ENCODE data around the gene TUBB2B.

TUBB2B gene

DNA sequence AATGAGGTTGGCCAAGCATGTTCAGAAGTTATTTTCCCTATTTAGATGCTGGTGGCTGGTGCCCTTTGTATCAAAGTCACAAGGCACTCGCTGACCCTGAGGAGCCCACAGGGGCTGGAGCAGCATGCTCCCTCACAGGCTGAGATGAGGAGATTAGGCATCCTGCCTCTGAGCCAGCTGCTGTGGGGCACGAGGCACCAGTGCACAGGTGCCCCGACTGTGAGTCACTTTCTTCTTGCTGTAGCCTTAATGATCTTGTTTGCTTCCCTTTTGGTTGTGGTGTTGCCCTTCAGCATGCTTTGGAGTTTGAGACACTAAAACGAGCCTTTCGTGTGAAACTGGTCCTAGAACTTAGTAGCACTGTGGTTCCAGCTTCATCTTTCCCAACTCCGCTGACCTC, 35.6 kb upstream of the TUBB2B start:
- H3K4me3 ChIP-seq (replicated peaks; ENCODE audit: low read depth, low read length): no peak overlapping the region
- TF ChIP-seq, protein P1, sequence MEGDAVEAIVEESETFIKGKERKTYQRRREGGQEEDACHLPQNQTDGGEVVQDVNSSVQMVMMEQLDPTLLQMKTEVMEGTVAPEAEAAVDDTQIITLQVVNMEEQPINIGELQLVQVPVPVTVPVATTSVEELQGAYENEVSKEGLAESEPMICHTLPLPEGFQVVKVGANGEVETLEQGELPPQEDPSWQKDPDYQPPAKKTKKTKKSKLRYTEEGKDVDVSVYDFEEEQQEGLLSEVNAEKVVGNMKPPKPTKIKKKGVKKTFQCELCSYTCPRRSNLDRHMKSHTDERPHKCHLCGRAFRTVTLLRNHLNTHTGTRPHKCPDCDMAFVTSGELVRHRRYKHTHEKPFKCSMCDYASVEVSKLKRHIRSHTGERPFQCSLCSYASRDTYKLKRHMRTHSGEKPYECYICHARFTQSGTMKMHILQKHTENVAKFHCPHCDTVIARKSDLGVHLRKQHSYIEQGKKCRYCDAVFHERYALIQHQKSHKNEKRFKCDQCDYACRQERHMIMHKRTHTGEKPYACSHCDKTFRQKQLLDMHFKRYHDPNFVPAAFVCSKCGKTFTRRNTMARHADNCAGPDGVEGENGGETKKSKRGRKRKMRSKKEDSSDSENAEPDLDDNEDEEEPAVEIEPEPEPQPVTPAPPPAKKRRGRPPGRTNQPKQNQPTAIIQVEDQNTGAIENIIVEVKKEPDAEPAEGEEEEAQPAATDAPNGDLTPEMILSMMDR (IDR thresholded peaks at IDR 0.05; ENCODE audit: low read length, missing control alignments): no peak
- DNase-seq (ENCODE audit: low read depth): no peak

DNA sequence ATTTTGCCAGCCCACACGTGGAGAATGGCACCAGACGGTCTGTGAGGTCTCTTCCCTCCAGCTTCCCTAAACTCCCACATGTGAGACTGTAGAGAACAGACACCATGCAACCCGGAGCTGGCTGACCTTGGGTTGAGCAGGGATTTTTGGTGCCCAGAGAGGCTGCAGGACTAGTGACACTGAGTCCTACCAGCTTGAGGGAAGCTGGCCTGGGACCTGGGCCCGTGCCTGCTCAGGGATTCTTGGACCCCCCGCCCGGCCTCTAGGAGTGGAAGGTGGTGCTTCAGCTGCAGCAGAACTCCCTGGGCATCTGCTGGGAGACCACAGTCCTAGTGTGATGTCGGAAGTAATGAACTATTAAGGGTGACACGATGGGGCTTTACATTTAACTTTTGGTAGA, 34.5 kb upstream of the TUBB2B start:
- no peak overlapping the region for H3K4me3 ChIP-seq (replicated peaks; ENCODE audit: low read depth, low read length)
- TF ChIP-seq, protein P1 (IDR thresholded peaks at IDR 0.05; ENCODE audit: low read length, missing control alignments): no peak
- DNase-seq (ENCODE audit: low read depth): no peak

DNA sequence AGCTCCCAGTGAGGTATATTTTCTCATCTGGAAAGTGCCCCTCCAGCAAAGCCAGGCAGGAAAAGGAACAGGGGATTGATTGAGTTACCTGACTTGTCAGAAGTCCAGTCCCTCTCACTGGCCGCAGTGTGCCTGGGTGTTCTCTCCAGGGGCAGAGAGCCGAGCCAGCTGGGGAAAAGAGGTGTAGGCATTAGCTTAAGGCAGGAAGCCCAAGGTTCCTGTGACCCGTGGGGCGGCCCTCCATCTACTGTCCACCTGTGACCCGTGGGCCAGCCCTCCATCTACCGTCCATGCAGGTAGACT, 34.0 kb upstream of the TUBB2B start:
- DNase-seq (ENCODE audit: low read depth): no peak
- H3K4me3 ChIP-seq (replicated peaks; ENCODE audit: low read depth, low read length): no peak overlapping the region
- TF ChIP-seq, protein P1 (IDR thresholded peaks at IDR 0.05; ENCODE audit: low read length, missing control alignments): no peak

DNA sequence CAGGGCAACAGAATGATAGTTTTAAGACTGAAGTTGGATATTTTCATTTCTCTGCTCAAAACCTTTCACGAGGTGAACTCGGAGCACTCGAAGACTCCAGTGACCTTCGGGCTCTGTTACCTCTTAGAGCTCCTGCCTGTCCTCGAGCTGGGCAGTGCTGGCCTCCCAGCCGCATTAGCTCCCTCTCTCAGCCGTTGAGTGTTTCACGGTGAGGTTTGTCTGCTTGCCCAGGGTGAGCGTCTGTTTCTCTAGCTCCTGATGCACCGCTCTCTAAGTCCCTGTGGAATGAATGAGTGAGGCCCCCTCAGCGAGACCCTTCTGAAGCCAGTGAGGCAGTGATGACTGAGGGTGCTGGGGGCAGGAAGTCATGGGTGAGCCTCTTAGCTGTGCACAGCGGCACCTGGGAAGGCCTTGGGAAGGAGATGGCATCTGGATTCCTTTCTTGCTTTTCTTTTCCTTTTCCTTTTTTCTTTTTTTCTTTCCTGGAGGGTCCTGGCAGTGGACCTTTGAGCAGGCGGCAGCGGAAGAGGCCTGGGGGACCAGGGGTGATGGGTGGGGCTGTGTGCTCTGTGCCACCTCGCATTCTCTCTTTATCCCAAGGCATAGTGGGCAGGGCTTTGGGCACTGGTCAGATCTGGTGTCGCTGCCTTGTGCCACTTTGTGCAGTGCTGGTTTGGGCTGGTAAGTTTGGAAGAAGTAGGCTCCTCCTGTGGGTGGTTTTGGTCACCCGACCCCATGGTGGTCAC, 33.5 kb upstream of the TUBB2B start:
- no peak for DNase-seq (ENCODE audit: low read depth)
- no peak overlapping the region for H3K4me3 ChIP-seq (replicated peaks; ENCODE audit: low read depth, low read length)
- TF ChIP-seq, protein P1 (IDR thresholded peaks at IDR 0.05; ENCODE audit: low read length, missing control alignments): no peak

DNA sequence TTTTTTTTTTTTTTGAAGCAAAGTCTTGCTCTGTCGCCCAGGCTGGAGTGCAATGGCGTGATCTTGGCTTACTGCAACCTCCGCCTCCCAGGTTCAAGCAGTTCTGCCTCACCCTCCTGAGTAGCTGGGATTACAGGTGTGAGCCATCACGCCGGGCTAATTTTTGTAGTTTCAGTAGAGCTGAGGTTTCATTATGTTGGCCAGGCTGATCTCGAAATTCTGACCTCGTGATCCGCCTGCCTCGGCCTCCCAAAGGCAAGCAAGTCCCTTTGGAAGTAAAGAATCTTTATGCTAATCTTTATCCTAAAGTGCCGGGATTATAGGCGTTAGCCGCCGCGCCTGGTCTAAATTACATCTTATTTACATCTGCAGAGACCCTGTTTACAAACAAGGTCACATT, 32.8 kb upstream of the TUBB2B start:
- H3K4me3 ChIP-seq (replicated peaks; ENCODE audit: low read depth, low read length): no peak overlapping the region
- DNase-seq (ENCODE audit: low read depth): no peak
- TF ChIP-seq, protein P1 (IDR thresholded peaks at IDR 0.05; ENCODE audit: low read length, missing control alignments): no peak

DNA sequence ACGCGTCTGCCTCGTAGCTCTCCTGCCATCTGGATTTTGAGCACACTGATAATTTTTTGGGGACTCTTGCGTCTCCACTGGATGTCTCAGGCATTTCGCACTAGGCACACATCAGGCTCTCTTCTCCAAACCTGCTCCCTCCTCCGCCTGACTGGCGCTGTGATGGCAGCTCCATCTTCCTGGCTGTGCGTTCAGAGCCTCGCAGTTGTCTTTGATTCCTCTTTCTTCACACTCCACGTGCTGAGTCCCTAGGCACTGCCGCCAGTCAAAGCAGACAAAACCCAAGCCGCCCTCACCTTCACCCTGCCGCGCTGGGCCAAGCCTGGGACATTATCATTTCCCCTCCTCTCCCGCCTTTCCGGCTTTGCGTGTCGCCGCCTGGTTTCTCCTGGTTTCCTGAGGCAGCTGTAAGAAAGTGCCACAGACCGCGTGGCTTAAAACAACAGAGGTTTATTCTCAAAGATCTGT, 32.1 kb upstream of the TUBB2B start:
- TF ChIP-seq, protein P1 (IDR thresholded peaks at IDR 0.05; ENCODE audit: low read length, missing control alignments): no peak
- peak; percentile 31 for DNase-seq (ENCODE audit: low read depth)
- peak overlapping the region; percentile 82 for H3K4me3 ChIP-seq (replicated peaks; ENCODE audit: low read depth, low read length)
